Measurements from ENCODE around the gene ABHD17A. TPM values are rescaled to one million over a fixed set of nuclear protein-coding genes. Genes with fewer than 3 reads are reported as not detected.

Gene ABHD17A
- total RNA-seq, 1 experiment from 2014 or later = 47.5 TPM

GRCh38 chr19:1864480-1865171 is 20.7 kb downstream of the ABHD17A start:
- Mint-ChIP-seq H3K36me3 (ENCODE audit: insufficient read depth in 1 of 3, low read depth in 3 of 3) (no peaks in the 10 kb centered on the region), H3K27ac (peak overlapping the region in 2 of 3 experiments; percentile 85 to 87; a peak in 4 of 7 replicates), H3K9me3 (no peaks in the 10 kb centered on the region; a peak in 1 of 5 replicates), H3K4me1 (peaks cover 12 to 25% of the 10 kb centered on the region in 2 experiments), H3K27me3 (ENCODE audit: low read depth) (peaks cover 6% of the 10 kb centered on the region), H3K4me3 (peak overlapping the region; percentile 70 to 83)
- Histone ChIP-seq H3K4me2 (ENCODE audit: insufficient read depth, insufficient read length, low read length) (peak overlapping the region; percentile 31), H2BK20ac (ENCODE audit: low read depth, low read length, poor library complexity, severe bottlenecking) (no peak overlapping the region), H3K18ac (ENCODE audit: insufficient read length, low read depth, low read length) (peak overlapping the region; percentile 79), H3K56ac (ENCODE audit: insufficient read length, low read depth, low read length) (no peak overlapping the region), H2BK15ac (ENCODE audit: low read depth, low read length) (no peak overlapping the region), H3K4me1 (ENCODE audit: insufficient read depth, low read length) (no peaks in the 10 kb centered on the region; the same call in 1 of the 2 replicates), H4K5ac (ENCODE audit: insufficient read length, low read depth, low read length) (no peak overlapping the region), H3K9ac (ENCODE audit: extremely low read depth, insufficient read length, low read length) (peak overlapping the region; percentile 81), H4K91ac (ENCODE audit: insufficient read length, low read depth, low read length) (no peak overlapping the region), H2AK5ac (ENCODE audit: insufficient read length, low read length) (no peak overlapping the region), H3K27ac (ENCODE audit: insufficient read length, low read depth, low read length) (no peak overlapping the region), H3K9me3 (ENCODE audit: control insufficient read depth, low read depth, low read length) (no peaks in the 10 kb centered on the region), H3T11ph (ENCODE audit: low read length) (no peak overlapping the region), H3K27me3 (ENCODE audit: insufficient read depth, low read length) (no peaks in the 10 kb centered on the region; the same call in 1 of the 2 replicates), H3K4ac (ENCODE audit: low read depth, low read length) (no peak overlapping the region; the same call in 1 of the 2 replicates), H3K14ac (ENCODE audit: insufficient read depth, low read length) (peak overlapping the region; percentile 92), H2BK5ac (ENCODE audit: insufficient read length, low read length) (no peak overlapping the region), H4K20me1 (ENCODE audit: control insufficient read depth, insufficient read depth, insufficient read length) (peaks cover 3% of the 10 kb centered on the region), H3K79me2 (ENCODE audit: insufficient read depth, low read length) (peaks cover 20% of the 10 kb centered on the region; the same call in 1 of the 2 replicates), H3K79me1 (ENCODE audit: insufficient read depth, low read depth, low read length, poor library complexity, severe bottlenecking) (peaks cover 3% of the 10 kb centered on the region), H3K23ac (ENCODE audit: insufficient read length, low read depth, low read length) (no peak overlapping the region), H2AFZ (ENCODE audit: low read length) (no peak overlapping the region), H3K23me2 (ENCODE audit: insufficient read length, low read depth, low read length, poor library complexity, severe bottlenecking) (peaks cover 14% of the 10 kb centered on the region), H2BK120ac (ENCODE audit: low read depth, low read length, poor library complexity, severe bottlenecking) (peak overlapping the region; percentile 51), H2BK12ac (ENCODE audit: insufficient read length, low read depth, low read length) (no peak overlapping the region), H4K8ac (replicated peaks; ENCODE audit: insufficient read length, low read depth, low read length) (no peak overlapping the region)
- no CpG with 5 or more reads among the region's 52 CpGs for WGBS (ENCODE audit: extremely low coverage, insufficient read length, low lambda C conversion rate)
- peak; percentile 87 for TF ChIP-seq CTCF (conservative IDR thresholded peaks at IDR 0.05)
- DNase-seq = peak; percentile 89
